K562 (cell line): Measurements from ENCODE around the gene TXNRD1.

ENCODE experiments used
- ATF2 ChIP-seq: sonication (generic); formaldehyde crosslinking; IDR thresholded peaks from 2 replicates; pipeline ENCODE4 v1.8.1; 2022; ENCODE audit warnings: missing genetic modification reagents
- CTCF ChIP-seq, 3 experiments: IDR thresholded peaks in 2 of 3; conservative IDR thresholded peaks in 1 of 3; 2 replicates each; pipeline ENCODE4 v1.5.1; 2011 to 2012; ENCODE audit warnings: low read length in 3 of 3, mild to moderate bottlenecking in 3 of 3, control low read depth in 2 of 3, improper control_type of control experiment in 1 of 3, inconsistent platforms in 1 of 3, low read depth in 1 of 3, mixed read lengths in 1 of 3, moderate library complexity in 1 of 3; ENCODE audit not compliant: insufficient read depth in 2 of 3
- PATZ1 ChIP-seq: fragments of 250-450 bp; sonication (Bioruptor Pico); IDR thresholded peaks from 2 replicates; pipeline ENCODE4 v1.5.0; 2020; ENCODE audit warnings: mild to moderate bottlenecking, borderline replicate concordance
- SIX5 ChIP-seq, 2 experiments: IDR thresholded peaks; 2 replicates each; pipeline ENCODE4 v1.6.1; 2011; ENCODE audit warnings: low read length in 2 of 2, borderline replicate concordance in 1 of 2, low read depth in 1 of 2, mild to moderate bottlenecking in 1 of 2, moderate library complexity in 1 of 2; ENCODE audit not compliant: insufficient read depth in 1 of 2
- TCF7L2 ChIP-seq: fragments of 150-350 bp; IDR thresholded peaks from 2 replicates; pipeline ENCODE4 v1.6.1; 2016; ENCODE audit warnings: low read depth, mild to moderate bottlenecking, low read length, moderate library complexity

- TF ChIP-seq SIX5 (IDR thresholded peaks at IDR 0.05; ENCODE audit: borderline replicate concordance in 1 of 2, insufficient read depth in 1 of 2, low read depth in 1 of 2, low read length in 2 of 2) (no peak), CTCF (IDR thresholded peaks at IDR 0.05 in 2 of 3, conservative IDR thresholded peaks at IDR 0.05 in 1 of 3; ENCODE audit: insufficient read depth in 2 of 3, low read depth in 1 of 3, low read length in 3 of 3) (no peak), PATZ1 (no peak), ATF2 (CRISPR knock-in tag) (no peak), TCF7L2 (no peak)
These were observed 133.5 kb downstream of the TXNRD1 start for GRCh38 chr12:104348994-104349494.
